HUES64 (cell line): Measurements from ENCODE around the gene PNISR.

ENCODE experiments used
- H3K27ac ChIP-seq: 2 replicates; pipeline ENCODE4 v1.7.0; 2013; ENCODE audit warnings: low read depth, low read length, inconsistent platforms
- H3K27me3 ChIP-seq: 2 replicates; pipeline ENCODE4 v1.6.1; 2013; ENCODE audit warnings: mild to moderate bottlenecking, low read length; ENCODE audit not compliant: insufficient read depth
- H3K36me3 ChIP-seq: 2 replicates; pipeline ENCODE4 v1.6.1; 2013; ENCODE audit warnings: mild to moderate bottlenecking, low read length; ENCODE audit not compliant: insufficient read depth
- H3K4me1 ChIP-seq: 2 replicates; pipeline ENCODE4 v1.6.1; 2013; ENCODE audit warnings: mild to moderate bottlenecking, low read length, moderate library complexity; ENCODE audit not compliant: insufficient read depth
- H3K4me3 ChIP-seq: 2 replicates; pipeline ENCODE4 v1.5.1; 2013; ENCODE audit warnings: mild to moderate bottlenecking, low read length, moderate library complexity
- H3K9ac ChIP-seq: 2 replicates; pipeline ENCODE4 v1.6.1; 2013; ENCODE audit warnings: mild to moderate bottlenecking, low read depth, low read length
- H3K9me3 ChIP-seq: 2 replicates; pipeline ENCODE4 v1.6.1; 2013; ENCODE audit warnings: low read depth, low read length; ENCODE audit not compliant: insufficient read depth
- WGBS: fragments of 150-250, 120-280 bp; methylation state at CpG from one replicate; pipeline ENCODE4 v1.1.7; 2013; ENCODE audit warnings: missing lambda C conversion rate; 5-methylcytosine and 5-hydroxymethylcytosine counted together

PNISR gene

GRCh38 chr6:99397287-99397686, 27.8 kb downstream of the PNISR start:
- H3K4me3 ChIP-seq, result no peak overlapping the region
- WGBS, result 90% methylated on average over 1 of the region's 1 CpG
- H3K27ac ChIP-seq, result no peak overlapping the region
- H3K4me1 ChIP-seq, result peaks cover 7% of the 10 kb centered on the region; the same call in 1 of the 2 replicates
- no peak overlapping the region for H3K9ac ChIP-seq
- H3K36me3 ChIP-seq, result peaks cover 51% of the 10 kb centered on the region
- no peaks in the 10 kb centered on the region for H3K27me3 ChIP-seq
- H3K9me3 ChIP-seq, result no peaks in the 10 kb centered on the region

DNA sequence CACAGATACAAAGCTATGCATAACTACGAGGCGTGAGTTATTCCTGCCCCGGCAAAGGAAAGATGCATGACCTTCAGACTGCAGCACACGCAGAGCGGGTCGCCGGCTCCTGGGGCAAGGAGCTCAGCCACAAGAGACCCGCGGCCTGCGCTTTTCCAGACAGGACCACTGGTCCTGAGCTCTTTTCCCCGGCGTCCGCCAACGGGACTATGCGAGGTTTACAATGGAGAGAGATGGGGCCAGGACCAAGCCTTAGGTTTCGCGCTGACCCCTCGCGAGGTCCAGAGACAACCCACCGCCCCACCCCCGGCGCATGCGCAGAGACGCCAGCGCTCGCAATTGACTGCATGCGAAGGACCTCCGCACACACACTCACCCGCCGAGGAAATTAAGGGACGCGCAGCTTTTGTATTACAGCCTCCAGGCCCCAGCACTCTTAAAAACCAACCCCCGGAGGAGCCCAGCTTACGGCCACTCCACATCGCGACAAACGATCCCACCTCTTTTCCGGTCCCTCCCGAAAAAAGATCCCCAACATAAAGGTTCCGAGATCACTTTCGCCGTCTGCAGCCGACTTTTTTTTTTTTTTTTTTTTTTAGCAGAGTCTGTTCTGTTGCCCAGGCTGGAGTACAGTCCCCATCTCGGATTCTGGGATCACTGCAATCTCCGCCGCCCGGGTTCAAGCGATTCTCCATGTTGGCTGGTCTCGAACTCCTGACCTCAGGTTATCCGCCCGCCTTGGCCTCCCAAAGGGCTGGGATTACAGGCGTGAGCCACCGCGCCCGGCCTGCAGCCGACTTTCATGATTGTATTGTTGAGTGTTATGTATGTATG, 31.2 kb downstream of the PNISR start, which contains the start of gene COQ3:
Gene COQ3, minus strand, starts transcription at position 498 of the 834 bp plus-strand sequence. Its CDS starts 16 bp downstream, at position 482.
- Histone ChIP-seq H3K4me1 (peaks cover 7% of the 10 kb centered on the region; the same call in 1 of the 2 replicates), H3K27me3 (no peaks in the 10 kb centered on the region), H3K9ac (peak within 1 kb of the TSS; percentile 93), H3K9me3 (no peaks in the 10 kb centered on the region), H3K27ac (peak within 1 kb of the TSS; percentile 91), H3K4me3 (peak within 1 kb of the TSS; percentile 84), H3K36me3 (peaks cover 17% of the 10 kb centered on the region)
- 19% methylated on average over 56 of the region's 56 CpGs for WGBS

DNA sequence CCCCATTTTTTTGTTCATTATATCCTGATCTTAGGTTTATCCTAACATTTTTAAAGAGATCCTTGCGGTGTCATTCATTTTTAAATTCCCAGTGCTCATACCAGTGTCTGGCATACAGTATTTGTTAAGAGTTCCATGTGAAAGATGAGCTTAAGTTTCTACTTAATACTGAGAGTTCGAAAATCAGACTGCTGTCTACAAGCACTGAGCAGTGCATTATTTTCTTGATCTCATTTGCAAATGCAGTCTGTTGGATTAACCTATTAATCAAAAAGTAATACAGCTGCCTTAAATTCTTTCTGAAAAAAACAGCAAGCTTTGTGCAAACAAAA, 31.8 kb downstream of the PNISR start:
- Histone ChIP-seq H3K4me1 (peaks cover 7% of the 10 kb centered on the region; the same call in 1 of the 2 replicates), H3K9me3 (no peaks in the 10 kb centered on the region), H3K9ac (peak overlapping the region; percentile 93), H3K4me3 (peak overlapping the region; percentile 84), H3K27me3 (no peaks in the 10 kb centered on the region), H3K27ac (peak overlapping the region; percentile 91), H3K36me3 (peaks cover 11% of the 10 kb centered on the region)
- 66% methylated on average over 2 of the region's 2 CpGs for WGBS

GRCh38 chr6:99390896-99391295, 34.2 kb downstream of the PNISR start:
- no peak overlapping the region for H3K27ac ChIP-seq
- H3K4me1 ChIP-seq, result peaks cover 7% of the 10 kb centered on the region; the same call in 1 of the 2 replicates
- H3K36me3 ChIP-seq, result no peaks in the 10 kb centered on the region
- H3K9ac ChIP-seq, result no peak overlapping the region
- H3K27me3 ChIP-seq, result no peaks in the 10 kb centered on the region
- WGBS, result 95% methylated on average over 2 of the region's 3 CpGs
- H3K4me3 ChIP-seq, result no peak overlapping the region
- H3K9me3 ChIP-seq, result no peaks in the 10 kb centered on the region

DNA sequence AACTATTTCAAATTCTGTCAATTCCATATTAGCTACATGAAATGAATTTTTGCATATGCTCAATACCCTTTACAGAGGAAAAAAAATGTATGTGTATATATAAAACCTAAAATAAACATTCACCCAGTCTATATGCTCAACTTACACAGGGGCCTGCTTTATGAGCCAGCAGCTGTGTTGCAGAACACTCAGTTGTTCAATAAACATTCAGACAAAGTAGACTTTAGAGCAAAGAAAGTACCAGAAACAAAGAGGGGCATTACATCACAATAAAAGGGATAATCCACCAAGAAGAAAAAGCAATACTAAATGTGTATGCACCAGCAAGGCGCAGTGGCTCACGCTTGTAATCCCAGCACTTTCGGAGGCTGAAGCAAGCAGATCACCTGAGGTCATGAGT, 40.6 kb downstream of the PNISR start:
- no peaks in the 10 kb centered on the region for H3K27me3 ChIP-seq
- H3K4me1 ChIP-seq, result no peaks in the 10 kb centered on the region
- no peak overlapping the region for H3K4me3 ChIP-seq
- no peak overlapping the region for H3K9ac ChIP-seq
- no peaks in the 10 kb centered on the region for H3K36me3 ChIP-seq
- no peak overlapping the region for H3K27ac ChIP-seq
- no peaks in the 10 kb centered on the region for H3K9me3 ChIP-seq
- WGBS, result 94% methylated on average over 3 of the region's 3 CpGs

DNA sequence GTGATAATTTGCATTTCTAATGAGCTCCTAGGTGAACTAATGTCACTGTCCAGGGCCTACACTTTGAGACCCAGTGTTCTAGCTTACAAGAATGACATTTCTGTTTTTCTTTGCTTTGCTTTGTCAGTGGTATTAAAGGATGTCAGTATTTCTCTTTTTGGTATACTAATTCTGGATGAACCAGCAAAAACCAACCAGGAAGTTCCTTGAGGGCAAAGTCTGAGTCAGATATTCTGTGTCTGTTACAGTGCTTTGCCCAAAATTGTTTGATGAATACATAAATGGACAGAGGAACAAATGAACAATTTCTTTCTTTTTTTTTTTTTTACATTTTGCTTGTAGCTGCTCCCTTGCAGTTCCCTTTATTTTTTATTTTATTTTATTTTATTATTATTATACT, 46.5 kb downstream of the PNISR start:
- H3K4me3 ChIP-seq, result no peak overlapping the region
- no peak overlapping the region for H3K27ac ChIP-seq
- H3K27me3 ChIP-seq, result no peaks in the 10 kb centered on the region
- no peaks in the 10 kb centered on the region for H3K9me3 ChIP-seq
- no peaks in the 10 kb centered on the region for H3K36me3 ChIP-seq
- no peak overlapping the region for H3K9ac ChIP-seq
- H3K4me1 ChIP-seq, result no peaks in the 10 kb centered on the region

- Histone ChIP-seq H3K27ac (no peak overlapping the region), H3K4me1 (peaks cover 12% of the 10 kb centered on the region), H3K9ac (no peak overlapping the region), H3K36me3 (no peaks in the 10 kb centered on the region), H3K9me3 (no peaks in the 10 kb centered on the region), H3K4me3 (no peak overlapping the region; the same call in 1 of the 2 replicates), H3K27me3 (no peaks in the 10 kb centered on the region)
These were observed 55.6 kb downstream of the PNISR start for GRCh38 chr6:99369533-99369932.

- 90% methylated on average over 2 of the region's 2 CpGs for WGBS
- Histone ChIP-seq H3K9me3 (no peaks in the 10 kb centered on the region), H3K36me3 (no peaks in the 10 kb centered on the region), H3K9ac (no peak overlapping the region), H3K4me3 (no peak overlapping the region), H3K4me1 (peaks cover 12% of the 10 kb centered on the region), H3K27me3 (no peaks in the 10 kb centered on the region), H3K27ac (no peak overlapping the region)
These were observed 58.3 kb downstream of the PNISR start for GRCh38 chr6:99366852-99367251.

- Histone ChIP-seq H3K36me3 (no peaks in the 10 kb centered on the region), H3K27me3 (no peaks in the 10 kb centered on the region), H3K9me3 (no peaks in the 10 kb centered on the region), H3K9ac (no peak overlapping the region), H3K27ac (no peak overlapping the region), H3K4me1 (peaks cover under 1% of the 10 kb centered on the region), H3K4me3 (no peak overlapping the region)
- WGBS, result 90% methylated on average over 4 of the region's 5 CpGs
These were observed 61.1 kb downstream of the PNISR start for GRCh38 chr6:99364026-99364425.

- Histone ChIP-seq H3K27ac (no peak overlapping the region), H3K27me3 (no peaks in the 10 kb centered on the region), H3K9ac (no peak overlapping the region), H3K4me1 (no peaks in the 10 kb centered on the region), H3K4me3 (no peak overlapping the region), H3K36me3 (no peaks in the 10 kb centered on the region), H3K9me3 (no peaks in the 10 kb centered on the region)
- 94% methylated on average over 1 of the region's 1 CpG for WGBS
These were observed 62.3 kb downstream of the PNISR start for GRCh38 chr6:99362678-99363268.

GRCh38 chr6:99359800-99360199, 65.3 kb downstream of the PNISR start:
- WGBS, result 80% methylated on average over 1 of the region's 1 CpG
- Histone ChIP-seq H3K27ac (no peak overlapping the region), H3K9ac (no peak overlapping the region), H3K4me1 (no peaks in the 10 kb centered on the region), H3K36me3 (no peaks in the 10 kb centered on the region), H3K4me3 (no peak overlapping the region), H3K27me3 (no peaks in the 10 kb centered on the region), H3K9me3 (no peaks in the 10 kb centered on the region)
